PC-9 (cell line): ENCODE data around the gene TMC2.

Source experiments
- EZH2 ChIP-seq: fragments of 200-600 bp; sonication (generic); IDR thresholded peaks from 2 replicates; pipeline ENCODE4 v1.8.0; 2017; ENCODE audit warnings: antibody characterized with exemption, low read depth
- TF ChIP-seq, protein P1 (sequence below): fragments of 200-600 bp; sonication (generic); conservative IDR thresholded peaks from 2 replicates; pipeline ENCODE4 v1.6.1; 2017; ENCODE audit warnings: mixed run types, antibody characterized with exemption, mild to moderate bottlenecking, moderate library complexity

- TF ChIP-seq, protein P1, sequence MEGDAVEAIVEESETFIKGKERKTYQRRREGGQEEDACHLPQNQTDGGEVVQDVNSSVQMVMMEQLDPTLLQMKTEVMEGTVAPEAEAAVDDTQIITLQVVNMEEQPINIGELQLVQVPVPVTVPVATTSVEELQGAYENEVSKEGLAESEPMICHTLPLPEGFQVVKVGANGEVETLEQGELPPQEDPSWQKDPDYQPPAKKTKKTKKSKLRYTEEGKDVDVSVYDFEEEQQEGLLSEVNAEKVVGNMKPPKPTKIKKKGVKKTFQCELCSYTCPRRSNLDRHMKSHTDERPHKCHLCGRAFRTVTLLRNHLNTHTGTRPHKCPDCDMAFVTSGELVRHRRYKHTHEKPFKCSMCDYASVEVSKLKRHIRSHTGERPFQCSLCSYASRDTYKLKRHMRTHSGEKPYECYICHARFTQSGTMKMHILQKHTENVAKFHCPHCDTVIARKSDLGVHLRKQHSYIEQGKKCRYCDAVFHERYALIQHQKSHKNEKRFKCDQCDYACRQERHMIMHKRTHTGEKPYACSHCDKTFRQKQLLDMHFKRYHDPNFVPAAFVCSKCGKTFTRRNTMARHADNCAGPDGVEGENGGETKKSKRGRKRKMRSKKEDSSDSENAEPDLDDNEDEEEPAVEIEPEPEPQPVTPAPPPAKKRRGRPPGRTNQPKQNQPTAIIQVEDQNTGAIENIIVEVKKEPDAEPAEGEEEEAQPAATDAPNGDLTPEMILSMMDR: no peak
- TF ChIP-seq EZH2: no peak
Measured at GRCh38 chr20:2672446-2672845, 136.1 kb downstream of the TMC2 start.
